ENCODE data around the gene SLC1A5.
A peak's percentile ranks its signal among the peaks of the same experiment; 100 is the strongest.
"Not testable (repeated sequence)": the region's sequence is repeated elsewhere in the genome, so short reads cannot be mapped to it uniquely, and the experiment has no call there.

Gene SLC1A5

GRCh38 chr19:46773018-46773399 is 15.4 kb downstream of the SLC1A5 start:
- in situ Hi-C loops (cut with HindIII; ENCODE audit: low sequenced_read_pairs): no loop called here
- no peak overlapping the region for H3K4me3 ChIP-seq (ENCODE audit: low read depth, low read length)
- no peak for DNase-seq (ENCODE audit: low read depth, low spot score)
- no peak for TF ChIP-seq CTCF (IDR thresholded peaks at IDR 0.05; ENCODE audit: low read depth, low read length)

DNA sequence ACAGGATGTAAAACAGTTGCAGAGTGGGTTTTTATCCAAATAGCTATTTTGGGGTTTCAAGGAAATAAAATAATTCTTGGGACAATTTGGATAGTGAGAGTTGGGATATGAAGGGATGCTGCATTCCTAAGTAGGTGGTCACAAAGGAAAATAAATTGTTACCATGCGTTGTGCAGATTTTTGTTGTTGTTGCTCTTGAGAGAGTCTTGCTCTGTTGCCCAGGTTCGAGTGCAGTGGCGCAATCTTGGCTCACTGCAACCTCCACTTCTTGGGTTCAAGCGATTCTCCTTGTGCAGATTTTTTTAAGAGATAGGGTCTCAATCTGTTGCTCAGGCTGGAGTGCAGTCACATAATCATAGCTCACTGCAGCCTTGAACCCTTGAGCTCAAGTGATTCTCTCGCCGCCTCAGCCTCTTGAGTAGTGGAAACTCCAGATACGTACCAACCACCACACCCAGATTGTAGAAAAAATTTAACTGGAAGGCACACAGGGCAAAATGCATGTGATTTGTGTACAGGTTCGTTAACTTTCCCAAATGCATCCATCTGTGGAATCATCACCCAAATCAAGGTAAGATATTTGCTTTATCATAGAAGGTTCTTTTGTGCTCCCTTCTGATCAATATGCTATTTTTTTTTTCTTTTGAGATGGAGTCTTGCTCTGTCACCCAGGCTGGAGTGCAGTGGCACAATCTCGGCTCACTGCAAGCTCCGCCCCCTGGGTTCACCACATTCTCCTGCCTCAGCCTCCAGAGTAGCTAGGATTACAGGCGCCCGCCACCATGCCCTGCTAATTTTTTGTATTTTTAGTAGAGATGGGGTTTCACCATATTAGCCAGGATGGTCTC is 16.0 kb downstream of the SLC1A5 start:
- TF ChIP-seq CTCF (IDR thresholded peaks at IDR 0.05; ENCODE audit: low read depth, low read length): no peak
- in situ Hi-C loops (cut with HindIII; ENCODE audit: low sequenced_read_pairs): no loop called here
- no peak for DNase-seq (ENCODE audit: low read depth, low spot score)
- H3K4me3 ChIP-seq (ENCODE audit: low read depth, low read length): no peak overlapping the region

- H3K4me3 ChIP-seq (ENCODE audit: low read depth, low read length); in situ Hi-C loops (cut with HindIII; ENCODE audit: low sequenced_read_pairs); DNase-seq (ENCODE audit: low read depth, low spot score): not testable (repeated sequence)
Measured at GRCh38 chr19:46768746-46769145, 19.6 kb downstream of the SLC1A5 start.

GRCh38 chr19:46766569-46767317 is 21.7 kb downstream of the SLC1A5 start:
- TF ChIP-seq CTCF (IDR thresholded peaks at IDR 0.05; ENCODE audit: low read depth, low read length): peak; percentile 79
- in situ Hi-C loops (cut with HindIII; ENCODE audit: low sequenced_read_pairs): no loop called here
- no peak for DNase-seq (ENCODE audit: low read depth, low spot score)
- no peak overlapping the region for H3K4me3 ChIP-seq (ENCODE audit: low read depth, low read length)

- in situ Hi-C loops (cut with HindIII; ENCODE audit: low sequenced_read_pairs): no loop called here
- H3K4me3 ChIP-seq (ENCODE audit: low read depth, low read length): no peak overlapping the region
- no peak for TF ChIP-seq CTCF (IDR thresholded peaks at IDR 0.05; ENCODE audit: low read depth, low read length)
- DNase-seq (ENCODE audit: low read depth, low spot score): no peak
Measured at GRCh38 chr19:46764817-46765291, 23.5 kb downstream of the SLC1A5 start.

DNA sequence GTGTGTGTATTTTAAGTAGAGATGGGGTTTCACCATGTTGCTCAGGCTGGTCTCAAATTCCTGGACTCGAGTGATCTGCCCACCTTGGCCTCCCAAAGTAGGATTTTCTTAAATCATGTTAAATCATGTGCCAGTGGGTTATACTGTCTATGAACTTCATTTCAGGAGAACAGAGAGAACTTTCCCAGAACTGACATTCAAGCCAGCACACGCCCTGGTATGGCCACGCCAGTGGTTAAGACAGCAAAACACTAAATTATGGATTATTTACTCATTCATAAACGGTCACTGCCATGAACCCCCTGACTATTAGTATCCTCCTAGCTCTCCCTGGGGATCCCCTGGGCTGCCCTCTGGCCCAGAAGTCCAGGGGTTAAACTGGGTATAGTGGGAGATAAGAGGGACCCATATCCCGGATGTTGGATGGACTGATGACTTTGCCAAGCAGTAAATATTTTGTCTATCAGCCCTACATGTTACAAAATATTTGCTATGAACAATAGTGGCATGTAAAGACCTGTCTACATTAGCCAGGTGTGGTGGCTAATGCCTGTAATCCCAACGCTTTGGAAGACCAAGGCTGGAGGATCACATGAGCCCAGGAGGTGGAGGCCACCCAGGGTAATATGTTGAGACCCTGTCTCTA is 26.0 kb downstream of the SLC1A5 start:
- TF ChIP-seq CTCF (IDR thresholded peaks at IDR 0.05; ENCODE audit: low read depth, low read length): no peak
- no peak for DNase-seq (ENCODE audit: low read depth, low spot score)
- in situ Hi-C loops (cut with HindIII; ENCODE audit: low sequenced_read_pairs): no loop called here
- no peak overlapping the region for H3K4me3 ChIP-seq (ENCODE audit: low read depth, low read length)

Measured in astrocyte of the spinal cord (primary cell).